ENCODE measurements around the gene OR10G3. TPM values are rescaled to one million over a fixed set of nuclear protein-coding genes. Genes with fewer than 3 reads are reported as not detected.
A peak's percentile ranks its signal among the peaks of the same experiment; 100 is the strongest.

Gene OR10G3
- total RNA-seq, 1 experiment from 2014 or later: not detected

GRCh38 chr14:21557084-21557901, 22.6 kb downstream of the OR10G3 start:
- no peak overlapping the region for H3K23ac ChIP-seq (ENCODE audit: insufficient read length, low read depth, low read length)
- Mint-ChIP-seq H3K27ac (peak overlapping the region; percentile 97 to 100 (median 99)), H3K4me1 (peaks cover 36 to 49% of the 10 kb centered on the region in 2 experiments), H3K36me3 (ENCODE audit: insufficient read depth in 1 of 3, low read depth in 3 of 3) (no peaks in the 10 kb centered on the region), H3K4me3 (peak overlapping the region; percentile 9 to 66), H3K27me3 (ENCODE audit: low read depth) (no peaks in the 10 kb centered on the region), H3K9me3 (no peaks in the 10 kb centered on the region; a peak in 1 of 5 replicates)
- H2AK5ac ChIP-seq (ENCODE audit: insufficient read length, low read length): no peak overlapping the region
- peak overlapping the region; percentile 97 for H4K5ac ChIP-seq (ENCODE audit: insufficient read length, low read depth, low read length)
- H2BK15ac ChIP-seq (ENCODE audit: low read depth, low read length): no peak overlapping the region
- TF ChIP-seq CTCF (conservative IDR thresholded peaks at IDR 0.05): peak; percentile 81
- DNase-seq: peak; percentile 94
- peak overlapping the region; percentile 93 for H2BK120ac ChIP-seq (ENCODE audit: low read depth, low read length, poor library complexity, severe bottlenecking)
- H2BK5ac ChIP-seq (ENCODE audit: insufficient read length, low read length): peak overlapping the region; percentile 98
- H3K79me1 ChIP-seq (ENCODE audit: insufficient read depth, low read depth, low read length, poor library complexity, severe bottlenecking): no peaks in the 10 kb centered on the region
- no peak overlapping the region for H4K8ac ChIP-seq (replicated peaks; ENCODE audit: insufficient read length, low read depth, low read length)
- no peaks in the 10 kb centered on the region for H3K27me3 ChIP-seq (ENCODE audit: insufficient read depth, low read length)
- H4K91ac ChIP-seq (ENCODE audit: insufficient read length, low read depth, low read length): peak overlapping the region; percentile 98
- no peaks in the 10 kb centered on the region for H3K23me2 ChIP-seq (ENCODE audit: insufficient read length, low read depth, low read length, poor library complexity, severe bottlenecking)
- H3K9me3 ChIP-seq (ENCODE audit: control insufficient read depth, low read depth, low read length): no peaks in the 10 kb centered on the region
- H4K20me1 ChIP-seq (ENCODE audit: control insufficient read depth, insufficient read depth, insufficient read length): no peaks in the 10 kb centered on the region
- peak overlapping the region; percentile 24 for H3K9ac ChIP-seq (ENCODE audit: extremely low read depth, insufficient read length, low read length)
- peak overlapping the region; percentile 53 for H3K4me2 ChIP-seq (ENCODE audit: insufficient read depth, insufficient read length, low read length)
- peak overlapping the region; percentile 79; the same call in 1 of the 2 replicates for H3K14ac ChIP-seq (ENCODE audit: insufficient read depth, low read length)
- H3K4me1 ChIP-seq (ENCODE audit: insufficient read depth, low read length): peaks cover 10% of the 10 kb centered on the region
- H3K79me2 ChIP-seq (ENCODE audit: insufficient read depth, low read length): no peaks in the 10 kb centered on the region
- peak overlapping the region; percentile 84 for H3K18ac ChIP-seq (ENCODE audit: insufficient read length, low read depth, low read length)
- H3K56ac ChIP-seq (ENCODE audit: insufficient read length, low read depth, low read length): peak overlapping the region; percentile 34
- H2BK12ac ChIP-seq (ENCODE audit: insufficient read length, low read depth, low read length): peak overlapping the region; percentile 16
- no peak overlapping the region for H2BK20ac ChIP-seq (ENCODE audit: low read depth, low read length, poor library complexity, severe bottlenecking)
- WGBS (ENCODE audit: extremely low coverage, insufficient read length, low lambda C conversion rate): no CpG with 5 or more reads among the region's 11 CpGs
- H3K4ac ChIP-seq (ENCODE audit: low read depth, low read length): peak overlapping the region; percentile 74; the same call in 1 of the 2 replicates
- H3K27ac ChIP-seq (ENCODE audit: insufficient read length, low read depth, low read length): peak overlapping the region; percentile 99
- no peak overlapping the region for H2AFZ ChIP-seq (ENCODE audit: low read length)
- peak overlapping the region; percentile 78 for H3T11ph ChIP-seq (ENCODE audit: low read length)

All from H9 (cell line).